ENCODE data around the gene CTDSPL. TPM values are rescaled to one million over a fixed set of nuclear protein-coding genes. Genes with fewer than 3 reads are reported as not detected.

CTDSPL gene
- total RNA-seq (2021; ENCODE audit: unreplicated experiment) (34.4 TPM), Bru-seq, nascent RNA (percentile 72 among the genes with signal in this experiment), BruChase-seq, experiment 1, labeled RNA remaining after a 6-hour chase (percentile 63 among the genes with signal in this experiment), BruChase-seq, experiment 2, labeled RNA remaining after a 2-hour chase (percentile 69 among the genes with signal in this experiment)
- polyA plus RNA-seq (2012), result 17.1 and 27.8 TPM in 2 replicates
- long read RNA-seq, full-length matches to known transcripts, result 15 of 36 reads
- long read RNA-seq, partial matches to known transcripts, result 5 of 36 reads
- long read RNA-seq, other reads (novel, unspliced or antisense), result 16 of 36 reads

- Histone ChIP-seq H3K9me3 (ENCODE audit: control insufficient read depth in 1 of 2, insufficient read depth in 1 of 2, low read depth in 1 of 2, low read length in 2 of 2) (no peaks in the 10 kb centered on the region), H3K27ac (ENCODE audit: low read depth, low read length) (peak within 1 kb of the TSS; percentile 72), H3K9me2 (ENCODE audit: insufficient read depth) (no peaks in the 10 kb centered on the region), H3K79me2 (ENCODE audit: insufficient read depth, low read length) (peaks cover 46% of the 10 kb centered on the region), H2AFZ (ENCODE audit: low read depth, low read length, poor library complexity, severe bottlenecking) (no peak within 1 kb of the TSS), H3K9ac (ENCODE audit: low read length) (peak within 1 kb of the TSS; percentile 69), H3K4me3 (replicated peaks in 1 of 2; ENCODE audit: low read depth in 1 of 2, low read length in 2 of 2) (peak within 1 kb of the TSS; percentile 71 to 76), H3K36me3 (ENCODE audit: control insufficient read depth in 1 of 2, insufficient read depth in 2 of 2, low read length in 2 of 2) (no peaks in the 10 kb centered on the region), H4K20me1 (ENCODE audit: insufficient read depth) (peaks cover 7% of the 10 kb centered on the region; the same call in 1 of the 2 replicates), H3K27me3 (ENCODE audit: insufficient read depth, low read length) (no peaks in the 10 kb centered on the region), H3K4me2 (ENCODE audit: low read length) (peak within 1 kb of the TSS; percentile 96), H3K4me1 (ENCODE audit: control insufficient read depth in 1 of 2, insufficient read depth in 2 of 2, low read length in 2 of 2) (peaks cover 33 to 46% of the 10 kb centered on the region in 2 experiments)
- RAD21 ChIA-PET (ENCODE audit: low non-redundant PET in 1 of 2, low total read pairs in 2 of 2, uncharacterized antibody in 2 of 2, unreplicated experiment in 2 of 2), result no interaction called here
- TF ChIP-seq YY1 (IDR thresholded peaks at IDR 0.05; ENCODE audit: extremely low read depth, insufficient replicate concordance, low read depth, low read length), result no peak
- no peak for TF ChIP-seq SRF (IDR thresholded peaks at IDR 0.05; ENCODE audit: low read depth)
- no peak for TF ChIP-seq CBX3 (IDR thresholded peaks at IDR 0.05; ENCODE audit: low read depth)
- no peak for TF ChIP-seq ZBTB33 (IDR thresholded peaks at IDR 0.05; ENCODE audit: extremely low read depth, insufficient replicate concordance, low read length)
- TF ChIP-seq TCF7L2 (IDR thresholded peaks at IDR 0.05; ENCODE audit: borderline replicate concordance, extremely low read depth, insufficient read depth, insufficient read length), result no peak
- TF ChIP-seq EZH2 (IDR thresholded peaks at IDR 0.05), result no peak
- no peak for TF ChIP-seq ZNF274 (IDR thresholded peaks at IDR 0.05; ENCODE audit: low read depth, low read length)
- TF ChIP-seq MAX (IDR thresholded peaks at IDR 0.05), result no peak
- TF ChIP-seq SP1 (IDR thresholded peaks at IDR 0.05; ENCODE audit: low read depth), result no peak
- no peak for TF ChIP-seq FOSL1 (IDR thresholded peaks at IDR 0.05; ENCODE audit: low read depth)
- TF ChIP-seq REST (IDR thresholded peaks at IDR 0.05; ENCODE audit: low read depth), result no peak
- TF ChIP-seq ZFX (IDR thresholded peaks at IDR 0.05), result no peak
- TF ChIP-seq EZH2phosphoT487 (IDR thresholded peaks at IDR 0.05; ENCODE audit: borderline replicate concordance), result no peak
- TF ChIP-seq ELF1 (IDR thresholded peaks at IDR 0.05; ENCODE audit: borderline replicate concordance, low read depth), result no peak
- TF ChIP-seq JUND (IDR thresholded peaks at IDR 0.05), result no peak
- no TSS peak for BruUV-seq (replicated peaks)
- ATAC-seq (peak; percentile 21), DNase-seq (ENCODE audit: low read depth, low spot score) (no peak)
- POLR2A ChIA-PET, result interaction anchor here (0.6 kb wide), 1 partner anchor 10 kb away, joined by 3 read pairs; no protein-coding TSS in a partner anchor
- CTCF ChIA-PET, result no interaction called here
- intact Hi-C loops (cut with micrococcal nuclease), result no loop called here
Observed at GRCh38 chr3:37861620-37862041, at the start of gene CTDSPL. Gene CTDSPL, plus strand, starts transcription at chr3:37861880. Its CDS starts 320 bp downstream, at chr3:37862200.

All from HCT116 (cell line).